ENCODE data around the gene SBNO2.
A peak's percentile ranks its signal among the peaks of the same experiment; 100 is the strongest.

Gene SBNO2

DNA sequence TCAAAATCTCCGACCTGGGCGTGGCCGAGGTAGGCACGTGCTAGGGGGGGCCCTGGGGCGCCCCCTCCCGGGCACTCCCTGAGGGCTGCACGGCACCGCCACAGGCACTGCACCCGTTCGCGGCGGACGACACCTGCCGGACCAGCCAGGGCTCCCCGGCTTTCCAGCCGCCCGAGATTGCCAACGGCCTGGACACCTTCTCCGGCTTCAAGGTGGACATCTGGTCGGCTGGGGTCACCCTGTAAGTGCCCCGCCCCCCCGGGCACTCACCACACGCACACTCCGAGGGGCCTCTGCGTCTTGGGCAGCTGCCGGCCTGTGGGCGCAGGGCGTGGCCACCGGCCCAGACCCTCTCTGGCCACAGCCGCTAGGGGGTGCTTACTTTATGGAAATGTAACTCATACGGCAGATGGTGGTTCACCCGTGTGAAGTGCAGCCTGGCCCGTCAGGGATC lies 46.4 kb upstream of the SBNO2 start:
- TF ChIP-seq, protein P1, sequence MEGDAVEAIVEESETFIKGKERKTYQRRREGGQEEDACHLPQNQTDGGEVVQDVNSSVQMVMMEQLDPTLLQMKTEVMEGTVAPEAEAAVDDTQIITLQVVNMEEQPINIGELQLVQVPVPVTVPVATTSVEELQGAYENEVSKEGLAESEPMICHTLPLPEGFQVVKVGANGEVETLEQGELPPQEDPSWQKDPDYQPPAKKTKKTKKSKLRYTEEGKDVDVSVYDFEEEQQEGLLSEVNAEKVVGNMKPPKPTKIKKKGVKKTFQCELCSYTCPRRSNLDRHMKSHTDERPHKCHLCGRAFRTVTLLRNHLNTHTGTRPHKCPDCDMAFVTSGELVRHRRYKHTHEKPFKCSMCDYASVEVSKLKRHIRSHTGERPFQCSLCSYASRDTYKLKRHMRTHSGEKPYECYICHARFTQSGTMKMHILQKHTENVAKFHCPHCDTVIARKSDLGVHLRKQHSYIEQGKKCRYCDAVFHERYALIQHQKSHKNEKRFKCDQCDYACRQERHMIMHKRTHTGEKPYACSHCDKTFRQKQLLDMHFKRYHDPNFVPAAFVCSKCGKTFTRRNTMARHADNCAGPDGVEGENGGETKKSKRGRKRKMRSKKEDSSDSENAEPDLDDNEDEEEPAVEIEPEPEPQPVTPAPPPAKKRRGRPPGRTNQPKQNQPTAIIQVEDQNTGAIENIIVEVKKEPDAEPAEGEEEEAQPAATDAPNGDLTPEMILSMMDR (conservative IDR thresholded peaks at IDR 0.05; ENCODE audit: low read depth, low read length), result peak; percentile 11
- DNase-seq (ENCODE audit: low read depth), result no peak
- H3K4me3 ChIP-seq (ENCODE audit: low read depth, low read length), result no peak overlapping the region

DNA sequence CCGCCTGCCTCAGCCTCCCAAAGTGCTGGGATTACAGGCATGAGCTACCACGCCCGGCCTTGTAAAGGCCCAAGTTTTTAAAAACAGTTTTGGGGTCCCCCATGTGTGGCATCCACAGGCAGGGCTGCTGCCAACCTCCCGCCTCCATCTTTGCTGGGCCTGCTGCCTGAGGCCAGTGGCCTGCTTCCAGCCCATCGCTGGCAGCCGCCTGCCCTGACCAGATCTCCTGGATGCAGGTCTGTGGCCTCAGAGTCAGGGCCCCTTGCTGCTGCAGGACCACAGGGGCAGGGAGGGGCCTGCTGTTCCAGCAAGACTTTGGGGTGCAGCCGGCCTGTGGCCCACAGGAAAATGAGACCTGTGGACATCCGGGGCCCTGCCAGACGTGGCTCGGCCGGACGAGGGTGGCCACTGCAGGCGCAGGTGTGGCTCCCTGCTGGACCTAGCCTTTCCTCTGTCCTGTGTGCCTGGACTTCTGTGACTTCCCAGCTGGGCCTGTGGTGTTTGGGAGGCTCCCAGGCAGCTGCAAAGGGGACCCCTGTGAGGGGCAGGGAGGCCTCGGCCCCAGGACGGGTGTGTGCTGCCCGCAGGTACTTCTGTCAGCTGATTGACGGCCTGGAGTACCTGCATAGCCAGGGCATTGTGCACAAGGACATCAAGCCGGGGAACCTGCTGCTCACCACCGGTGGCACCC lies 45.9 kb upstream of the SBNO2 start:
- no peak for DNase-seq (ENCODE audit: low read depth)
- H3K4me3 ChIP-seq (ENCODE audit: low read depth, low read length), result no peak overlapping the region
- TF ChIP-seq, protein P1 (conservative IDR thresholded peaks at IDR 0.05; ENCODE audit: low read depth, low read length), result no peak

DNA sequence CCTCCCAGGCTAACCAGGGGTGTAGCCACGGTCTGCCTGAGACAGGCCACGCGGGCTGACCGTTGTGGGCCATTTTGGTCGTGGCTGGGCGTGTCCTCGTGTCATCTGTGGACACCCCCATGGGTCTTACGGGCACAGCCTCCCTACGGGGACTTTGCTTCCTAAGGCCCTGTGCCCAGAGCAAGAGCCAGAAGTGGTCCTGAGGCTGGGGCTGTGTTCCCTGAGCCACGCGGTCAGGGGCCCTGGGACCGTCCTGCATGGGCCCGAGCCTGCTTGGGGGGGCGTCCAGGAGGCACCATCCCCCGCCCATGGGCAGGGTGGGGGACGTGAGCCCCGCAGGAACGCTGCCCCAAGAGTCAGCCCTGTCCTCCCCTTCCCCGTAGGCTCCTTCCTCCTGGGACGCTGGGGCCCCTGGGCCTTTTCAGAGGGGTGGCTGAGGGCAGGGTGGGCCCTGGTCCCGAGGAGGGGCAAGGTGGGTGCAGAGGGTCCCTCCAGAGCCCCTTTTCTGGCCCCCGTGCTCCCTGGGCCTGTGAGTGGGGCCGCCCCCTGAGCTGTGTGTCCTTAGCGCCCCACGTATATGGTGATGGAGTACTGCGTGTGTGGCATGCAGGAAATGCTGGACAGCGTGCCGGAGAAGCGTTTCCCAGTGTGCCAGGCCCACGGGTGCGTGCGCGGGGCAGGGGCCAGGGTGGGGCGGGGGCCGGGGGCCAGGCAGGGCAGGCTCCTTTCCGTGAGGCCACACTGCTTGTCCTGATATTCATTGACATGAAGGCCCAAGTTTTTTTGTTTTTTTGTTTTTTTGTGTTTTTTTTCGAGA lies 44.9 kb upstream of the SBNO2 start:
- no peak for DNase-seq (ENCODE audit: low read depth)
- TF ChIP-seq, protein P1 (conservative IDR thresholded peaks at IDR 0.05; ENCODE audit: low read depth, low read length), result no peak
- no peak overlapping the region for H3K4me3 ChIP-seq (ENCODE audit: low read depth, low read length)

DNA sequence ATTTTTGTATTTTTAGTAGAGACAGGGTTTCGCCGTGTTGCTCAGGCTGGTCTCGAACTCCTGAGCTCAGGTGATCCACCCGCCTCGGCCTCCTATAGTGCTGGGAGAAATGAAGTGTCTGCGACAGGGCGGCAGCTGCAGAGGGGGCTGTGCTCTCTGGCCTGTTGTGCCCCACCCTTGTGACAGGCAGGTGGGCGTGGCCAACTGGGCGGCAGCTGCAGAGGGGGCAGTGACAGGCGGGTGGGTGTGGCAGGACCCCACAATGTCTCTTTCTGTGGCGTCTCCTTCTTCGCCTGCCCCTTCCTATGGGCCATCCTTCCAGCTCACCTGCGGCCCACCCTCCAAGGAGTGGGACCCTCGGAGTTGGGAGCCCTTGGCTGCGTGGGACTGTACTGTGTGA lies 43.3 kb upstream of the SBNO2 start:
- no peak for DNase-seq (ENCODE audit: low read depth)
- H3K4me3 ChIP-seq (ENCODE audit: low read depth, low read length), result no peak overlapping the region
- TF ChIP-seq, protein P1 (conservative IDR thresholded peaks at IDR 0.05; ENCODE audit: low read depth, low read length), result no peak

DNA sequence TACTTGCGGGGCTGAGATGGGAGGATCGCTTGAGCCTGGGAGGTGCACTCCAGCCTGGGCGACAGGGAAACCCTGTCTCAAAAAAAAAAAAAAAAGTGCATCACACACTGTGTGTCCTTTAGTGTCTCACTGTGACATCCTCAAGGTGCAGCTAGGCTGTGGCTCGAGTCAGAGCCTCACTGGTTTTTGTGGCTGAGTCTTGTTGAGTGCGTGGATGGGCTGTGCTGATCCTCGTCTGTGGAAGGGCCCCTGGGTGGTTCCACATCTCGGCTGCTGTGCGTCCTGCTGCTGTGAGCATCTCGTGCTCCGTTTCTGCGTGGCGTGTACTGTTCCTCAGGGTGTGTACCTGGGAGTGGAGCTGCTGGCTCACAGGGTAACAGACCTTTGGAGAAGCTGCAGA lies 42.7 kb upstream of the SBNO2 start:
- TF ChIP-seq, protein P1 (conservative IDR thresholded peaks at IDR 0.05; ENCODE audit: low read depth, low read length), result no peak
- H3K4me3 ChIP-seq (ENCODE audit: low read depth, low read length), result no peak overlapping the region
- DNase-seq (ENCODE audit: low read depth), result no peak

DNA sequence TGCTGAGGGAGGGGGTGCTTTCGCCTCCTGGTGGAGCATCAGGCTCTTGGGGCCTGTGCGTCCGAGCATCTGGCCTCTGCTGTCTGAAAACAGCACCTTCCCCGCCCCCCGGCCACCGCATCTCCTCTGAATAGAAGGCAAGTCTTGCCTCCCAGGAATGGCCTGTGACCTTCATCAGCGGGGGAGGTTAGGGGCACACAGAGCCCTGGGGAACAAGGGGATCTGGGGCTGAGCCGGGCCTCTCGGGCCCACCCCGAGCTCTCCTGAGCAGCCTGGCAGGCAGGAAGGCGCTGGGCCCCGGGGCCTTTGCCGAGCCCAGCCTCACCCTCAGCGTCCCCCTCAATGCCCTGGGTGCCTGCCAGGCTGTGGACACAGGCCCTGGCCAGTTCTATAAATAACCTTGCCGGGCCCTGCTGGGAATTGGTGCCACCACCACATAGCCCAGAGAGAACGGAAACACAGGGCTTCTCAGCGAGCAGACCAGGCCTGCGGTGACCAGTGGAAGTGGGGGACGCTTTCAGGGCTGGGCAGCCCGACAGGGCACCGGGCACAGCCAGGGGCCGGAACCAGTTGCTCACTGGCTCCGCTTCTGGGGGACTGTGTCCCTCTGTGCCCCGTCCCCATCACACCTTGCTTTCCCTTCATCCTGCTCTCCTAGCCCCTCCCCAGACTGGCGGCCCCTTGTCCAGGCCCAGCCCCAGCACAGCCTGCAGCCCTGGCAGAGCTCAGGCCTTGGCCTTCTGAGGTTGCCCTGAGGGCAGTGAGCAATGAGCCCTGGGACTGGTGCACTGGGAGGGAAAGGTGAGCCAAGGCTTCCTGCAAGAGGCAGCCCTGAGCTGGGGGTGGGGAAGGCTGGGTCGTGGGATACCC lies 41.0 kb upstream of the SBNO2 start:
- DNase-seq (ENCODE audit: low read depth), result no peak
- no peak overlapping the region for H3K4me3 ChIP-seq (ENCODE audit: low read depth, low read length)

More for the DNA sequence above, 41.0 kb upstream of the SBNO2 start:
- TF ChIP-seq, protein P1 (conservative IDR thresholded peaks at IDR 0.05; ENCODE audit: low read depth, low read length), result peak; percentile 3

All from choroid plexus epithelial cell (primary cell).